ENCODE data around the gene OPTC. TPM values are rescaled to one million over a fixed set of nuclear protein-coding genes. Genes with fewer than 3 reads are reported as not detected.
"Not testable (repeated sequence)": the region's sequence is repeated elsewhere in the genome, so short reads cannot be mapped to it uniquely, and the experiment has no call there.

The OPTC gene, protein sequence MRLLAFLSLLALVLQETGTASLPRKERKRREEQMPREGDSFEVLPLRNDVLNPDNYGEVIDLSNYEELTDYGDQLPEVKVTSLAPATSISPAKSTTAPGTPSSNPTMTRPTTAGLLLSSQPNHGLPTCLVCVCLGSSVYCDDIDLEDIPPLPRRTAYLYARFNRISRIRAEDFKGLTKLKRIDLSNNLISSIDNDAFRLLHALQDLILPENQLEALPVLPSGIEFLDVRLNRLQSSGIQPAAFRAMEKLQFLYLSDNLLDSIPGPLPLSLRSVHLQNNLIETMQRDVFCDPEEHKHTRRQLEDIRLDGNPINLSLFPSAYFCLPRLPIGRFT
- not detected for polyA plus RNA-seq (2012; ENCODE audit: missing spikeins)

DNA sequence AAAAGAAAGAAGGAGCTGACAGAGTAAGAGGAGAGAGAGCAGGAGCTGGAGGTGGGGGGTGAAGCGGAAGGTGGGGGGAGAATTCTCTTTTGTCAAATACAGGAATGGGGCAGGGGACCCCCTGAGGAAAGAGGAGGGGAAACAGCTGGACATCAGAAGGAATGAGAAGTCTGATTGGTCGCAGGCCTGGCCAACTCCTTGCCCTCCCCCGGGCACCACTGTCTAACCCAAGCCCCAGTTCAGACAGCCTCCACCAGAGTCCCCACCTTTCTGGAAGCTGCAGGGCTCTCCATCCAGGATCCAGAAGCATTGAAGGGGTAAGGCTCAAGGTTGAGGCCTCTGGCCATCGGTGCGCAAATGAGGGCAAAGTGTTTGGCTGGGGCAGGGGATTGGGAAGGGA is at the start of gene OPTC:
Gene OPTC (plus strand): TSS at position 253 of the 400 bp plus-strand sequence. CDS start 1,853 bp downstream, outside the sequence.
- DNase-seq (ENCODE audit: insufficient read length) (no peak), FAIRE-seq (no peak)
- no peak for TF ChIP-seq POLR2AphosphoS5 (IDR thresholded peaks at IDR 0.05; ENCODE audit: low read depth, low read length)
- no peak for TF ChIP-seq TAF1 (IDR thresholded peaks at IDR 0.05; ENCODE audit: borderline replicate concordance, low read depth, low read length)
- no peak for TF ChIP-seq POLR2A (IDR thresholded peaks at IDR 0.05; ENCODE audit: low read depth, low read length)

- TF ChIP-seq POLR2AphosphoS5 (IDR thresholded peaks at IDR 0.05; ENCODE audit: low read depth, low read length): no peak
- no peak for TF ChIP-seq TAF1 (IDR thresholded peaks at IDR 0.05; ENCODE audit: borderline replicate concordance, low read depth, low read length)
- no peak for TF ChIP-seq POLR2A (IDR thresholded peaks at IDR 0.05; ENCODE audit: low read depth, low read length)
- no peak for DNase-seq (ENCODE audit: insufficient read length)
- FAIRE-seq: no peak
Measured at GRCh38 chr1:203444171-203444576, 49.8 kb upstream of the OPTC start.

DNA sequence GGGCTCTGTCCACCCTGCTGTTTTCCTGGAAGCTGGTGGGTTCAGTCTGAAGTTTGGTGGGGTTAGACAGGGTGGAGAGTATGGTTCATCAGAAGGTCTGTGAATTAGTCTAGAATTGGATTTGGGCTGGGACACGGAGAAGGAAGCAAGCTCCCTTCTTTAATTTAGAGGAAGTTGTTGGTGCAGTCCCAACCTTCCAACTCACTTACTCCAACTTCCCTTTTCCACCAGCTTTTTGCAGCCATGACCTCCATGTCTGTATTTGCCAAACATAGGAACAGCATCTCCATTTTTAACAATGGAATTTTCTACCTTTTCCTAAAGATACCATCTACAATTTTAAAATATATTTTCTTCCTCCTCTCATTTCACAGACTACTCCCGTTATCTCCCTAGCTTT is 46.8 kb upstream of the OPTC start:
- TF ChIP-seq POLR2AphosphoS5 (IDR thresholded peaks at IDR 0.05; ENCODE audit: low read depth, low read length) (no peak), POLR2A (IDR thresholded peaks at IDR 0.05; ENCODE audit: low read depth, low read length) (no peak), TAF1 (IDR thresholded peaks at IDR 0.05; ENCODE audit: borderline replicate concordance, low read depth, low read length) (no peak)
- FAIRE-seq (no peak), DNase-seq (ENCODE audit: insufficient read length) (no peak)

- not testable (repeated sequence) for DNase-seq (ENCODE audit: insufficient read length); FAIRE-seq
Measured at GRCh38 chr1:203447598-203447997, 46.4 kb upstream of the OPTC start.

- TF ChIP-seq POLR2AphosphoS5 (IDR thresholded peaks at IDR 0.05; ENCODE audit: low read depth, low read length) (no peak), TAF1 (IDR thresholded peaks at IDR 0.05; ENCODE audit: borderline replicate concordance, low read depth, low read length) (no peak), POLR2A (IDR thresholded peaks at IDR 0.05; ENCODE audit: low read depth, low read length) (no peak)
- DNase-seq (ENCODE audit: insufficient read length) (no peak), FAIRE-seq (no peak)
Measured at GRCh38 chr1:203448521-203449061, 45.4 kb upstream of the OPTC start.

DNA sequence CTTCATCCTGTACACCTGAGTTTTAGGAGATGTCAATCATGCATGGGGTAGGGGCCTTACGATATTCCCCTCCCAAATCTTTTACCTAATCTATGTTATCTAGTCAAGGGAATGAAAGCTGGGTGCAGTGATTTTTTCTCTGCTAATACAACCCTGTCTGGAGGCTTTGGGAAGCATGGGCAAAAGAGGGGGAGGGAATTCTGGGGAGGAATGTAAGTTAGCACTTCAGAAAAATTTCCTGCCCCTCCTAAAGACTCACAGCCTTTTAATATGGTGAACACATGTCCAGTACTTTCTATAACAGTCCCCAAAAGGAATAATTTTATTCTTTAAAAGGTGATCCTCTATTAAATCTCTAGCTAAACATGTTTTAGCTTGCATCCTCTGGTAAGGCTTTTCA is 44.0 kb upstream of the OPTC start:
- TF ChIP-seq TAF1 (IDR thresholded peaks at IDR 0.05; ENCODE audit: borderline replicate concordance, low read depth, low read length): no peak
- no peak for TF ChIP-seq POLR2A (IDR thresholded peaks at IDR 0.05; ENCODE audit: low read depth, low read length)
- no peak for TF ChIP-seq POLR2AphosphoS5 (IDR thresholded peaks at IDR 0.05; ENCODE audit: low read depth, low read length)
- DNase-seq (ENCODE audit: insufficient read length): no peak
- FAIRE-seq: no peak

- TF ChIP-seq TAF1 (IDR thresholded peaks at IDR 0.05; ENCODE audit: borderline replicate concordance, low read depth, low read length) (no peak), POLR2A (IDR thresholded peaks at IDR 0.05; ENCODE audit: low read depth, low read length) (no peak), POLR2AphosphoS5 (IDR thresholded peaks at IDR 0.05; ENCODE audit: low read depth, low read length) (no peak)
- DNase-seq (ENCODE audit: insufficient read length) (no peak), FAIRE-seq (no peak)
Measured at GRCh38 chr1:203450479-203451149, 43.3 kb upstream of the OPTC start.

GRCh38 chr1:203451836-203452784 is 41.8 kb upstream of the OPTC start:
- DNase-seq (ENCODE audit: insufficient read length): no peak
- TF ChIP-seq POLR2AphosphoS5 (IDR thresholded peaks at IDR 0.05; ENCODE audit: low read depth, low read length): no peak
- TF ChIP-seq POLR2A (IDR thresholded peaks at IDR 0.05; ENCODE audit: low read depth, low read length): no peak
- TF ChIP-seq TAF1 (IDR thresholded peaks at IDR 0.05; ENCODE audit: borderline replicate concordance, low read depth, low read length): no peak
- FAIRE-seq: no peak

- no peak for DNase-seq (ENCODE audit: insufficient read length)
- TF ChIP-seq TAF1 (IDR thresholded peaks at IDR 0.05; ENCODE audit: borderline replicate concordance, low read depth, low read length) (no peak), POLR2AphosphoS5 (IDR thresholded peaks at IDR 0.05; ENCODE audit: low read depth, low read length) (no peak), POLR2A (IDR thresholded peaks at IDR 0.05; ENCODE audit: low read depth, low read length) (no peak)
- FAIRE-seq: no peak
Measured at GRCh38 chr1:203453016-203453415, 40.9 kb upstream of the OPTC start.

DNA sequence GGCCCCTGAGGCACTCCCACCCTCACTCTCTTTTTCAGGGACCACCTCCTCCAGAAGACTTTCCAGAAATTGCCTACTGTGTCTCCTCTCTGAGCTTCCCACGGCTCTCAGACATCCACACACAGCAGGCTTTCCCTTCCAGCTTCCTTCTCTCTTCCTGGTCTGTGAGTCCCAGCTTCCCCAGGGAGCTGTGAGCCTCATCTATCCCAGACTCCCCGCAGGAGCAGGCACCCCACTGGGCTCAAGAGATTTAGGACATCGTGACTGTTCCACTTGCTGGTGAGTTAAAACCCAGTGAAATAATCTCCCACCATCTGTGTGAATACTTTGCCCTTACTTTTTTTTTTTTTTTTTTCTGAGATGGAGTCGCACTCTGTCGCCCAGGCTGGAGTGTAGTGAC is 40.3 kb upstream of the OPTC start:
- DNase-seq (ENCODE audit: insufficient read length) (no peak), FAIRE-seq (no peak)
- TF ChIP-seq TAF1 (IDR thresholded peaks at IDR 0.05; ENCODE audit: borderline replicate concordance, low read depth, low read length): no peak
- no peak for TF ChIP-seq POLR2AphosphoS5 (IDR thresholded peaks at IDR 0.05; ENCODE audit: low read depth, low read length)
- no peak for TF ChIP-seq POLR2A (IDR thresholded peaks at IDR 0.05; ENCODE audit: low read depth, low read length)

DNA sequence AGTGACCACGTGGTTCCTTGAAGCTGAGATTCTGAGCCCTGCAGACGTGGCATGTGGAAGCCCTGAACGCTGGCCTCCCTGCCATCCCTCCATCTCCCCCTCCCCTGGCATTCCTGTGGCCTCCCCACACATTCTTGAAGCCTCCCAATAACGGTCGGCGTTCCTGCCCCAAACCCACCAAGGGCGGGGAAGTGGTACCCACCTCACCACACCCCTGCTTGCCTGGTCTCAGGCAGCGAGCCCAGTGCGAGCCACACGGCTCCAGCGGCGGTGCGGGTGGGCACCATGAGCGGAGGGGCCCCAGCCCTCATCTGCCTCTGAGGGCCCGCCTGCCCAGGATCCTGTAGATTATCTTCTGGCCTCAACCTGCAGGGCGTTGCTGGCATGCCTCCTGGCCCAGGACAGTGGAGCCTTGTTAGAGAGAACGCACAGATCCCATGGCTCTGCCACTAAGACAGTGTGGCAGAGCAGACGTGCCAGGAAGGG is 38.9 kb upstream of the OPTC start:
- FAIRE-seq: no peak
- TF ChIP-seq TAF1 (IDR thresholded peaks at IDR 0.05; ENCODE audit: borderline replicate concordance, low read depth, low read length): no peak
- no peak for DNase-seq (ENCODE audit: insufficient read length)
